GM19438 (cell line): ENCODE data around the gene NHLH1.

Experiments
- ATAC-seq: cut with Tn5 transposase; IDR thresholded peaks from one replicate; pipeline ENCODE4 v1.9.1; 2021; ENCODE audit warnings: low read depth; ENCODE audit not compliant: unreplicated experiment

Gene NHLH1

GRCh38 chr1:160357286-160358002, 9.4 kb upstream of the NHLH1 start:
- no peak for ATAC-seq

DNA sequence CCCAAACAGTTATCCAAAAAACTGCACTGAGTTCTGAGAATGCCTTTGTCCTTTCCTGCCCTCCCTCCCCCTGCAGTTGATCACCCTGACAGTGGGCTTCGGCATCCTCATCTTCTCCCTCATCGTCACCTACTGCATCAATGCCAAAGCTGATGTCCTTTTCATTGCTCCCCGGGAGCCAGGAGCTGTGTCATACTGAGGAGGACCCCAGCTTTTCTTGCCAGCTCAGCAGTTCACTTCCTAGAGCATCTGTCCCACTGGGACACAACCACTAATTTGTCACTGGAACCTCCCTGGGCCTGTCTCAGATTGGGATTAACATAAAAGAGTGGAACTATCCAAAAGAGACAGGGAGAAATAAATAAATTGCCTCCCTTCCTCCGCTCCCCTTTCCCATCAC, 8.8 kb upstream of the NHLH1 start:
- ATAC-seq: no peak

- no peak for ATAC-seq
Measured at GRCh38 chr1:160359559-160360226, 7.2 kb upstream of the NHLH1 start.

- ATAC-seq: no peak
Measured at GRCh38 chr1:160360227-160360695, 6.6 kb upstream of the NHLH1 start.

DNA sequence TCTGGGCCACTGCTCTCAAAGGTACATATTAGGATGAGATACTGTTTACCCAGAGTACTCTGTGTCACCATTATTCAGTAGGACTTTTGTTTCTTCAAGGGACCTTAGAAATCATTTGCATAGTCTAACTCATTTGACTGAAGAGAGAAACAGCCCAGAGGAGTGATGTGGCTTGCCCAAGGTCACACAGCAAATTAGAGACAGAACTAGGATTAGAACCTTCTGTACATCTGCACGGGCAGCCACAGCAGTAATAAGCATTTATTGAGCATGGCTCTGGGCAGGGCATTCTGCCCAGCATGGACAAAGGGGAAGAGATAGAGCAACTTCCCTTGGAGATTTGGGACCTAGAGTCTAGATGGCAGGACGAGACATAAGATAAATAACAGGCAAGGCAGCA, 5.7 kb upstream of the NHLH1 start:
- no peak for ATAC-seq

GRCh38 chr1:160361814-160362167, 5.1 kb upstream of the NHLH1 start:
- ATAC-seq: no peak

DNA sequence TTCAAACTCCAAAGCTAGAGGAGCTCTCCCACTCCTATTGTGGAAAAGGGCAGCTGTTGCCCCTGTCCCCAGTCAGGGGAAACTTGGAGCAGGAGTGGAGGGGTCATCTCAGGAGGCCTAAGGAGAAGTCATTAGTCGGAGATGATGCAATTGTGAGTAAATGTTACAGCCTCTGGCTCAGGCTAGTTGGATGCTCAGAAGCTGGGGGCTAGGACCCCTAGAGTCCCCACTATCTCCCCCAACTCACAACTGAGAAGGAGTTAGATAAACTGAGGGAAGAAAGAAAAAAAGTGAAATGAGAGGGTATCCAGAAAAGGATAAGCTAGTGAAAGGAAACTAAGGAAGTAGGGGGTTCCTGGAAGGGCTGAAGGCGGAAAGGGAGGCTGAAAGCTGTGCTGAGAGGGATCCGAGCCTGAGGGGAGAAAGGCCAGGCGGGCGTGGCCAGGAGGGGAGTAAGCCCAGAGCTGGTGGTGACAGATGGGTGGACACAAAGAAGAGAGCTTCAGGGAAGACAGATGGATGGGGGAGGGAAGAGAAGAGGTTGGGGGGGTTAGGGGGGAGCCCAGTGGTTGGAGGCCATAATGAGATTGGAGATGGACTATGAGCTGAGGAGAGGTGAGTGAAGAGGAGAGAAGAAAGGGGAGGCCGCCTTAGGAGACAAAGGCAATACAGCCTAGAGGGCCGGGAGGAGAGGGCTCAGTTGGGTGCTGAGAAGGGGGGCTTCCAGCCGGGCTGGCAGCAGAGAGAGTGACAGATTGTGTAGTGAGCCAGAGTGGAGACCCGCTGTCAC, 4.5 kb upstream of the NHLH1 start:
- ATAC-seq: no peak

GRCh38 chr1:160363010-160363409, 3.9 kb upstream of the NHLH1 start:
- ATAC-seq: no peak

GRCh38 chr1:160363951-160364735, 2.7 kb upstream of the NHLH1 start:
- ATAC-seq: no peak

DNA sequence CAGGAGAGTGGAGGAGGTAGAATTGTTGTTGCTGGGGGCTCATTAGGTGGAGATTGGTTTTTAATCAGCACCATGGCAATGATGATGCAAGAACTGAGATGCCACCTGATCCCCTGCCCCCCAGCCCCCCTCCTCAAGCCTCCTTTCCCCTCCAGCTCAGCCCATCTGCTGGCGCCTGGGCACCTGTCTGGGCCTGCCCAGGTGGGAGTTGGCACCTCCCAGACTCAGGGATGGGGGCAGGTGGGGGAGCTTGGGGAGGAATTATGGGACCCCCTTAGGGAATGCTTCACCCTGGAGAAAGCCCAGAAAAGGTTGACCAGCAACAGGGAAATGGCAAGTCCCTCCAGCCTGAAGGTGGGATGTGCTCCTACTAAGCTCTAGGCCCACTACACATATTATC, 1.5 kb upstream of the NHLH1 start:
- no peak for ATAC-seq

- no peak for ATAC-seq
Measured at GRCh38 chr1:160367516-160367900, 637 bp downstream of the NHLH1 start.

GRCh38 chr1:160367934-160368923, 1.4 kb downstream of the NHLH1 start:
- ATAC-seq: no peak

DNA sequence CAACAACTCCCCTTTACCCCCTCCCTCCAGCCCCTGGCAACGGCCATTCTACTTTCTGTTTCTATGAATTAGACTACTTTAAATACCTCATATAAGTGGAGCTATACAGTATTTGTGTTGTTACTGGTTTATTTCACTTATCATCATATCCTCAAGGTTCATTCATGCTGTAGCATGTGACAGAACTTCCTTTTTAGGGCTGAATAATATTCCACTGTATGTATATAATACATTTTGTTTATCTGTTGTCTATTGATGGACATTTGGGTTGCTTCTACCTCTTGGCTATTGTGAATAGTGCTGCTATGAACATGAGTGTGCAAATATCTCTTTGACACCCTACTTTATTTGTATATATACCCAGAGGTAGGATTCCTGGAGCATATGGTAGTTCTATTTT, 2.2 kb downstream of the NHLH1 start:
- no peak for ATAC-seq

GRCh38 chr1:160370561-160371345, 3.9 kb downstream of the NHLH1 start:
- ATAC-seq: no peak

DNA sequence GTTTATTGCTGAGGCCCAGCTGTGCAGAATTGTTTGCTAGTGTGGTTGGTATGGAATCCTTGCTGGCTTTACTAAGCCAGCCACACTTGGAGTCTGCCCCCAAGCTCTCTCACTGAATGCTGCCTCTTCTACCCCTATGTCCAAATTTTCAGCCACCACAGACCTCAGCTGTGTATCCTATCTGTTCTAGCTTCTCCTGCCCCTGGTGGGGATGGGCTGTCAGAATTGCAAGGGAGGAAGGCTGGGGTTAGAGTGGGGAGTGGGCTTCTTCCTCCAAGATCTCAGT, 4.4 kb downstream of the NHLH1 start:
- no peak for ATAC-seq

DNA sequence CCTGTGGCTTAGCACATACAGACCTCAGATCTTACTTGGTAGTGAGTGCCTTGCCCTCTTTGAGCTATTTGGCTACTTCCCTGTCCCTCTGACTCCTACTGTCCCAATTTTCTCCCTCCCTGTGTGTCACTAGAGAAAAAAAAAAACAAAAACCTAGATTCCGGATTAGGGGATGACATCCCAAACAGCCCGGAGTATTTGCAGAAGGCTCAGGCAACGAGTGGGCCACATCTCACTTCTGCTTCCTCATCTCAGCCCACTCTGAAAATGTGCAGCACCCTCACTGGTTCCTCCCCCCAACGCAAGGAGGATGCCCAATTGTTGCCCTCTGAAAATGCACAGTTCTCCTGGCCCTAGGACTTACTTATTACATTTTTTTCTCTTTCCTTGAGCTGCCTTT, 4.9 kb downstream of the NHLH1 start:
- ATAC-seq: no peak

DNA sequence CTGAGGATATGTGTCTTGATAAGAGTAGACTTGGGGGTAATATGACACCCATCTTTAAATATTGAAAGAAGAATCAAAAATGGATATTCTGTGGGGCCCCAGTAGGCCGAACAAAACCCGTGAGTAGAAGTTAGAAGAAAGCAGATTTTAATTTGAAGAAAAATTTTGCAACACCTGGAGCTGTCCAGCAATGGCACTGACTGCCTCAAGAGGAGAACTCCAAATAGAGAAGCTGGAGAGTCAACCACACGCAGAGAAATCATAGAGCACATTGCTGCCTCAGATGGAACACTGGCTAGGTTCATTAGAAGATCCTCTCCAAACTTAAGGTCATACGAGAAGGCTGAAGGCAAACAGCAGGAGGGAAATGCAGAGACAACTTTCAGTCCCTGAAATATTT, 6.8 kb downstream of the NHLH1 start:
- ATAC-seq: no peak

- no peak for ATAC-seq
Measured at GRCh38 chr1:160374306-160375110, 7.6 kb downstream of the NHLH1 start.
